ENCODE results near the gene SLC7A9.
"Not testable (repeated sequence)": the region's sequence is repeated elsewhere in the genome, so short reads cannot be mapped to it uniquely, and the experiment has no call there.

SLC7A9 gene

GRCh38 chr19:32782089-32782488 lies 87.5 kb downstream of the SLC7A9 start:
- FAIRE-seq = not testable (repeated sequence)

- FAIRE-seq = no peak
Observed at GRCh38 chr19:32781280-32781679, 88.3 kb downstream of the SLC7A9 start.
